Measurements from ENCODE around the gene CFAP221. TPM values are rescaled to one million over a fixed set of nuclear protein-coding genes. Genes with fewer than 3 reads are reported as not detected.
A peak's percentile ranks its signal among the peaks of the same experiment; 100 is the strongest.

Gene CFAP221
- total RNA-seq, 1 donor from 2014 or later, result 0.61 TPM

DNA sequence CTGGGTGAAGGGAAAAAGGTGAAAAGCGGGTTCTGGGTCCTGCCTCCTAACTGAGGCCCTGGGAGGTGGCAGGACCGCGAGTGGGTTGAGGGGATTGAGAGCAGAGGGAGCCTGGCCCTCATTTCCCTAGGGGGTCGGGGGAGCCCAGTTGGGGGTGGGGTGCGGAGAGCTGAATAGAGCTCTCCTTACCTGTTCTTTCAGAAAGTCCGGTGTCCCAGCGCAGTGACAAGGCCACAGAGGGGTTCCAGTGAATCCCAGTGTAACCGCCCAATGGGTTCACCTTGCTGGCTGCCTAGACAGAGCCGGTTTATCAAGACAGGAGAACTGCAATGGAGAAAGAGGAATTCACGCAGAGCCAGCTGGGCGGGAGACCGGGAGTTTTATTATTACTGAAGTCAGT lies 157.1 kb downstream of the CFAP221 start:
- no peaks in the 10 kb centered on the region for H3K36me3 ChIP-seq (ENCODE audit: insufficient read depth, low read length)
- H3K79me2 ChIP-seq (ENCODE audit: insufficient read depth, low read length), result no peaks in the 10 kb centered on the region
- H3K4me1 ChIP-seq (ENCODE audit: insufficient read depth, low read length), result no peaks in the 10 kb centered on the region
- FAIRE-seq (no peak), DNase-seq (ENCODE audit: low read depth) (no peak)
- no peak overlapping the region for H3K9ac ChIP-seq (ENCODE audit: low read length)
- no peaks in the 10 kb centered on the region for H4K20me1 ChIP-seq (ENCODE audit: insufficient read depth, low read length)
- no peak overlapping the region for H3K27ac Mint-ChIP-seq (ENCODE audit: unreplicated experiment)
- H3K9me3 ChIP-seq (ENCODE audit: insufficient read depth, low read depth, low read length), result peaks cover 5% of the 10 kb centered on the region
- no peak overlapping the region for H3K4me3 Mint-ChIP-seq (ENCODE audit: unreplicated experiment)
- H3K4me1 Mint-ChIP-seq (ENCODE audit: low read depth, unreplicated experiment), result peaks cover 13% of the 10 kb centered on the region
- H3K9me3 Mint-ChIP-seq (ENCODE audit: unreplicated experiment), result no peaks in the 10 kb centered on the region
- H3K27me3 Mint-ChIP-seq (ENCODE audit: low read depth, unreplicated experiment), result peaks cover 2% of the 10 kb centered on the region
- H2AFZ ChIP-seq (ENCODE audit: low read depth, low read length), result no peak overlapping the region
- H3K27me3 ChIP-seq (ENCODE audit: insufficient read depth, low read length), result no peaks in the 10 kb centered on the region
- H3K4me3 ChIP-seq (ENCODE audit: insufficient read depth, low read depth, low read length), result no peak overlapping the region
- TF ChIP-seq, protein P1, sequence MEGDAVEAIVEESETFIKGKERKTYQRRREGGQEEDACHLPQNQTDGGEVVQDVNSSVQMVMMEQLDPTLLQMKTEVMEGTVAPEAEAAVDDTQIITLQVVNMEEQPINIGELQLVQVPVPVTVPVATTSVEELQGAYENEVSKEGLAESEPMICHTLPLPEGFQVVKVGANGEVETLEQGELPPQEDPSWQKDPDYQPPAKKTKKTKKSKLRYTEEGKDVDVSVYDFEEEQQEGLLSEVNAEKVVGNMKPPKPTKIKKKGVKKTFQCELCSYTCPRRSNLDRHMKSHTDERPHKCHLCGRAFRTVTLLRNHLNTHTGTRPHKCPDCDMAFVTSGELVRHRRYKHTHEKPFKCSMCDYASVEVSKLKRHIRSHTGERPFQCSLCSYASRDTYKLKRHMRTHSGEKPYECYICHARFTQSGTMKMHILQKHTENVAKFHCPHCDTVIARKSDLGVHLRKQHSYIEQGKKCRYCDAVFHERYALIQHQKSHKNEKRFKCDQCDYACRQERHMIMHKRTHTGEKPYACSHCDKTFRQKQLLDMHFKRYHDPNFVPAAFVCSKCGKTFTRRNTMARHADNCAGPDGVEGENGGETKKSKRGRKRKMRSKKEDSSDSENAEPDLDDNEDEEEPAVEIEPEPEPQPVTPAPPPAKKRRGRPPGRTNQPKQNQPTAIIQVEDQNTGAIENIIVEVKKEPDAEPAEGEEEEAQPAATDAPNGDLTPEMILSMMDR (IDR thresholded peaks at IDR 0.05; ENCODE audit: insufficient read depth, low read depth, low read length), result no peak
- no peak for TF ChIP-seq EZH2 (IDR thresholded peaks at IDR 0.05; ENCODE audit: insufficient read depth, low read length)
- no peak overlapping the region for H3K4me2 ChIP-seq (ENCODE audit: low read length)
- no peak overlapping the region for H3K27ac ChIP-seq (ENCODE audit: low read depth, low read length)
- peaks cover 2% of the 10 kb centered on the region for H3K36me3 Mint-ChIP-seq (ENCODE audit: low read depth, unreplicated experiment)

DNA sequence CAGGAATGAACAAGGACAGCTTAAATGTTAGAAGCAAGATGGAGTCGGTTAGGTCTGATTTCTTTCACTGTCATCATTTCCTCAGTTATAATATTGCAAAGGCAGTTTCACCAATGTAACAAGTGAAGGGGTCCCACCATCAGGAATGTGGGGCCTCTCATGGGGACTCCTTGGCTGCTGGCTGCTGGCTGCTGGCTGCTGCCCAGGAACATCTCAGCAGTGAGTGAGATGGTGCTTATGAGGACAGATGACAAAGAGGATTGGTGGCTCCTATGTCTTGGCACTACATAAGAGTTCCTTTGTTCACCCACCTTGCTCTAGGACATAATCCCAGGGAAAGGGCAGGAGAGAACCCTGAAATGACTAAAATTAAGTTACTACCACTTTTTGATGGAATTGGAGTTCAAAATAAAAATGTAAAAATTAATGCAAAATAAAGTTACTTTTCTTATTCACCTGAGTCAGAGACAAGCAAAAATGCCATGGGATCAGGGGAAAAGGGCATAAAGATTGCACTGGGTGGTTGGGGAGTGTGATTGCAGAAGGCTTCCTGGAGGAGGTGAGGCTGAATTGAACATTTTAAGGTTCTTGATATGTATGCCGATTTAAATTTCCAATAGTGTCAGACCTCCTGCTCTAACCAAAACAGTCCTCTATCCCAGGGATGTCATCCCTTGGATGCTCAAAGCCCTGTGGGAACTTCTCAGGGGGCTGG lies 158.1 kb downstream of the CFAP221 start:
- Histone ChIP-seq H2AFZ (ENCODE audit: low read depth, low read length) (peak overlapping the region; percentile 55), H3K79me2 (ENCODE audit: insufficient read depth, low read length) (no peaks in the 10 kb centered on the region), H3K9ac (ENCODE audit: low read length) (no peak overlapping the region), H3K4me1 (ENCODE audit: insufficient read depth, low read length) (no peaks in the 10 kb centered on the region), H3K27me3 (ENCODE audit: insufficient read depth, low read length) (no peaks in the 10 kb centered on the region), H3K9me3 (ENCODE audit: insufficient read depth, low read depth, low read length) (peaks cover 5% of the 10 kb centered on the region), H3K4me3 (ENCODE audit: insufficient read depth, low read depth, low read length) (no peak overlapping the region), H4K20me1 (ENCODE audit: insufficient read depth, low read length) (no peaks in the 10 kb centered on the region), H3K36me3 (ENCODE audit: insufficient read depth, low read length) (no peaks in the 10 kb centered on the region), H3K4me2 (ENCODE audit: low read length) (no peak overlapping the region), H3K27ac (ENCODE audit: low read depth, low read length) (no peak overlapping the region)
- FAIRE-seq, result no peak
- Mint-ChIP-seq H3K27me3 (ENCODE audit: low read depth, unreplicated experiment) (peaks cover 2% of the 10 kb centered on the region), H3K4me3 (ENCODE audit: unreplicated experiment) (no peak overlapping the region), H3K27ac (ENCODE audit: unreplicated experiment) (no peak overlapping the region), H3K9me3 (ENCODE audit: unreplicated experiment) (no peaks in the 10 kb centered on the region), H3K4me1 (ENCODE audit: low read depth, unreplicated experiment) (peaks cover 4% of the 10 kb centered on the region), H3K36me3 (ENCODE audit: low read depth, unreplicated experiment) (peaks cover 2% of the 10 kb centered on the region)
- no peak for DNase-seq (ENCODE audit: low read depth)
- TF ChIP-seq, protein P1 (IDR thresholded peaks at IDR 0.05; ENCODE audit: insufficient read depth, low read depth, low read length), result no peak
- TF ChIP-seq EZH2 (IDR thresholded peaks at IDR 0.05; ENCODE audit: insufficient read depth, low read length), result no peak

DNA sequence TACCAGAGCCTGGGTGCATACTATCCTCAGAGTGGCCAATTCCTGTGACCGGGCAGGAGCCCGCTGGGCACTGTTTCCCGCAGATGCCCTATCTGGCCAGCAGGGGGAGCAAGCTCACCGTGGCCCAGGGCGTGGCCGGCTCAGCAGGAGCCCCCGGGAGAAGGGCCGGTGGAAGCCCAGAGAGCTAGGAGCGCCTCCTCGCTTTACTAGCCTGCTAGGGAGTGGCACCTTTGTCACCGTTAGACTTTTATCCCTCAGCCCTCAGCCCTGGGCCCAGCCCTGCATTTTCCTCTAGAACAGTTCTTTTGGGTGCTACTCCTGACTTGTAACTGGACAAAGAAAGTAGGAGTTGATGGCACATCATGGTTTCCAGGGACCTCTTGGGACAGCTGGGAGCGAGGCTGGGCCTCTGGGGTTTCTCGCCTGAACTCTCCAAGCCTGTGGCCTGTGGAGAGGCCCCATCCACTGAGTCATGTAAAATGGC lies 158.7 kb downstream of the CFAP221 start:
- Mint-ChIP-seq H3K27me3 (ENCODE audit: low read depth, unreplicated experiment) (peaks cover 2% of the 10 kb centered on the region), H3K4me3 (ENCODE audit: unreplicated experiment) (no peak overlapping the region), H3K4me1 (ENCODE audit: low read depth, unreplicated experiment) (no peaks in the 10 kb centered on the region), H3K36me3 (ENCODE audit: low read depth, unreplicated experiment) (no peaks in the 10 kb centered on the region), H3K9me3 (ENCODE audit: unreplicated experiment) (no peaks in the 10 kb centered on the region), H3K27ac (ENCODE audit: unreplicated experiment) (no peak overlapping the region)
- H4K20me1 ChIP-seq (ENCODE audit: insufficient read depth, low read length), result no peaks in the 10 kb centered on the region
- FAIRE-seq (no peak), DNase-seq (ENCODE audit: low read depth) (peak; percentile 24)
- H3K4me1 ChIP-seq (ENCODE audit: insufficient read depth, low read length), result no peaks in the 10 kb centered on the region
- TF ChIP-seq EZH2 (IDR thresholded peaks at IDR 0.05; ENCODE audit: insufficient read depth, low read length), result no peak
- TF ChIP-seq, protein P1 (IDR thresholded peaks at IDR 0.05; ENCODE audit: insufficient read depth, low read depth, low read length), result peak; percentile 76
- H3K36me3 ChIP-seq (ENCODE audit: insufficient read depth, low read length), result no peaks in the 10 kb centered on the region
- H3K27ac ChIP-seq (ENCODE audit: low read depth, low read length), result no peak overlapping the region
- H3K4me2 ChIP-seq (ENCODE audit: low read length), result peak overlapping the region; percentile 36
- H3K27me3 ChIP-seq (ENCODE audit: insufficient read depth, low read length), result no peaks in the 10 kb centered on the region
- H2AFZ ChIP-seq (ENCODE audit: low read depth, low read length), result peak overlapping the region; percentile 55
- no peak overlapping the region for H3K4me3 ChIP-seq (ENCODE audit: insufficient read depth, low read depth, low read length)
- H3K79me2 ChIP-seq (ENCODE audit: insufficient read depth, low read length), result no peaks in the 10 kb centered on the region
- peaks cover 5% of the 10 kb centered on the region for H3K9me3 ChIP-seq (ENCODE audit: insufficient read depth, low read depth, low read length)
- H3K9ac ChIP-seq (ENCODE audit: low read length), result no peak overlapping the region

All from astrocyte (in vitro differentiated cells and primary cell).